Astrocyte of the spinal cord (primary cell): ENCODE data around the gene TM2D1.

ENCODE experiments used
- DNase-seq: peaks from one replicate; pipeline ENCODE4 v3.0.0; 2011; ENCODE audit warnings: low read depth, low spot score
- H3K4me3 ChIP-seq: 2 replicates; pipeline ENCODE4 v1.5.1; 2011; ENCODE audit warnings: low read depth, mild to moderate bottlenecking, low read length, moderate library complexity
- CTCF ChIP-seq: IDR thresholded peaks from 2 replicates; pipeline ENCODE4 v1.5.1; 2012; ENCODE audit warnings: low read depth, mild to moderate bottlenecking, low read length, inconsistent platforms
- in situ Hi-C: cut with HindIII; loops from 2 replicates; pipeline ENCODE4 v1.10.0; 2017; ENCODE audit warnings: low sequenced_read_pairs

Gene TM2D1

GRCh38 chr1:61647142-61647541 is 77.8 kb downstream of the TM2D1 start:
- no peak for DNase-seq
- in situ Hi-C loops: no loop called here
- no peak for TF ChIP-seq CTCF
- H3K4me3 ChIP-seq: no peak overlapping the region

- H3K4me3 ChIP-seq: no peak overlapping the region
- DNase-seq: no peak
- TF ChIP-seq CTCF: no peak
- in situ Hi-C loops: no loop called here
Observed at GRCh38 chr1:61645476-61645875, 79.5 kb downstream of the TM2D1 start.

GRCh38 chr1:61644303-61644702 is 80.6 kb downstream of the TM2D1 start:
- DNase-seq: no peak
- in situ Hi-C loops: no loop called here
- no peak for TF ChIP-seq CTCF
- no peak overlapping the region for H3K4me3 ChIP-seq

GRCh38 chr1:61642475-61643232 is 82.3 kb downstream of the TM2D1 start:
- no peak overlapping the region for H3K4me3 ChIP-seq
- DNase-seq: no peak
- TF ChIP-seq CTCF: no peak
- in situ Hi-C loops: no loop called here

- peak; percentile 58 for DNase-seq
- H3K4me3 ChIP-seq: no peak overlapping the region
- TF ChIP-seq CTCF: peak; percentile 82
- in situ Hi-C loops: no loop called here
Observed at GRCh38 chr1:61641578-61642336, 83.2 kb downstream of the TM2D1 start.

- in situ Hi-C loops: no loop called here
- no peak for TF ChIP-seq CTCF
- DNase-seq: no peak
- no peak overlapping the region for H3K4me3 ChIP-seq
Observed at GRCh38 chr1:61640531-61641530, 84.1 kb downstream of the TM2D1 start.
